ENCODE data around the gene DACT2. TPM values are rescaled to one million over a fixed set of nuclear protein-coding genes. Genes with fewer than 3 reads are reported as not detected.
"Not testable (repeated sequence)": the region's sequence is repeated elsewhere in the genome, so short reads cannot be mapped to it uniquely, and the experiment has no call there.

Gene DACT2
- total RNA-seq, 1 experiment from 2014 or later, result 26.6 TPM

DNA sequence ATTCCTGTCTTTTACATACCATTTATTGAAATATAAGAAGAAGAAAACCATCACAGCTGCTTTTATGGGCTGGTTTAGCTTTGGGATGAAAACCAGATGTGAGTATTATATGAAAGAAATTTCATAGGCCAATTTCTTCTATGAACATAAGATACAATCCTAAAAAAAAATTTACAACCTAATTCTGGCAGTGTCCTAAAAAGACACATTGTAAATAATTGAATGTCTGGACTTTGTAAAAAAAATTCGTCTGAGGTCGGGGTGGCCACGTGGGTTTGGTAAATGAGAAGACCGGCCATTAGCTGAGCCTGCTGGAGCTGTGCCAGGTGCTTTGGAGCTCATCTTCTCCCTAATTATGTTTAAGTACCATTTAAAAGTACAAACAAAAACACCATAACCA, 26.8 kb downstream of the DACT2 start:
- Histone ChIP-seq H3K4me3 (ENCODE audit: insufficient read depth, low read depth, low read length) (no peak overlapping the region), H3K27me3 (ENCODE audit: control insufficient read depth, insufficient read depth, low read length) (no peaks in the 10 kb centered on the region), H3K36me3 (replicated peaks; ENCODE audit: control insufficient read depth, insufficient read depth, low read length) (no peaks in the 10 kb centered on the region)
- no peak for DNase-seq

DNA sequence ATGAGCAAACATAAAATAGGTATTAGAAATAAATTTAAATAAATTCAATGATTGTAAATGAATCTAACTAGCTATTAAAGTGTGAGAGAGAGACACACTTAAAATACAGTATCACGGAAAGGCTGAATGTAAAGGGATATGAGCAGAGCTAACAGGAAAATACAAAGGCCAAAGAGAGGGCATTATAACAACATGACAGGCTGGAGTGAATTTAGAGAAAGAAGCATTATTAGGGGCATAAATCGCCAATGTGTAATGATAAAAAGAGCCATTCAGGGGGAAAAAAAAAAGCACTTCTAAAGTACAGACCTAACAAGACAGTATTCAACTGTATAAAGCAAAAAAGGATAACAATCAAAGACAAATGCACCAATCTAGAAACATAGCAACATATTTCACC, 28.1 kb downstream of the DACT2 start:
- H3K4me3 ChIP-seq (ENCODE audit: insufficient read depth, low read depth, low read length), result no peak overlapping the region
- H3K27me3 ChIP-seq (ENCODE audit: control insufficient read depth, insufficient read depth, low read length), result no peaks in the 10 kb centered on the region
- H3K36me3 ChIP-seq (replicated peaks; ENCODE audit: control insufficient read depth, insufficient read depth, low read length), result no peaks in the 10 kb centered on the region
- DNase-seq, result no peak

DNA sequence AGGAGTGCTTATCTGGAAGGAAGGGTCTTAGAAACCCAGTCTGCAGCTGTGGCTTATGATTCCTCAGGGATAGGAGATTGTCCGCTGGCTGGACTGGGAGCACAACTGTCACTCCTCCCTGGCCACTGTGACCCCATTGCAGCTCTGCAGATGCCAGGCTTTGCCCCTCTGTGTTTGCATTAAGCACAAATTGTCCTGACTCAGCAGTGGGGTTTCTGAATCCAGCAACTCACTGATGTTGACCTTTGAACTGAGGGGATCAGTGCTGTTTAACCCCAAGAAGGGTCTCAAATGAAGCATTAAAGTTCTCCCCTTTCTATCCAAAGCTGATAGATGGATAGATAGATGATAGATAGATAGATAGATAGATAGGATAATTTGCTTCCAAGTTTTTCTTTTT, 29.5 kb downstream of the DACT2 start:
- Histone ChIP-seq H3K4me3 (ENCODE audit: insufficient read depth, low read depth, low read length) (no peak overlapping the region), H3K36me3 (replicated peaks; ENCODE audit: control insufficient read depth, insufficient read depth, low read length) (no peaks in the 10 kb centered on the region), H3K27me3 (ENCODE audit: control insufficient read depth, insufficient read depth, low read length) (no peaks in the 10 kb centered on the region)
- no peak for DNase-seq

DNA sequence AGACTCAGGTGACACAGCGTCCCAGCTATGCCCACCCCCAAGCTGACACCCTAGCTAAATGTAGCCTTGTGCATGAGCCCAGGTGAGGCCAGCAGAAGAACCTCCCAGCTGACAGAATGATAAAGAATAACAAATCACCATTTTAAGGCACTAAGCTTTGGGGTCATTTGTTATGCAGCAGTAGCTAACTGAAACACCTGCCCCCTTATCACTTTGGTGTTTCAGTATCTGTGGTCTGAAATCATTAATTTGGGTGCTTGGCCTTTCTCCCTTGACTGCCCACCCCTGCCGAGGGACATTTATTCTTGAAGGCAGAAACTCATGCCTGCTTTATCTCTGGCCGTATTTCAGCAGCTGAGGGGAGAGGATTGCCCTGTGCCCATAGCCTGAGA, 30.0 kb downstream of the DACT2 start:
- DNase-seq, result no peak
- no peaks in the 10 kb centered on the region for H3K36me3 ChIP-seq (replicated peaks; ENCODE audit: control insufficient read depth, insufficient read depth, low read length)
- no peak overlapping the region for H3K4me3 ChIP-seq (ENCODE audit: insufficient read depth, low read depth, low read length)
- H3K27me3 ChIP-seq (ENCODE audit: control insufficient read depth, insufficient read depth, low read length), result no peaks in the 10 kb centered on the region

DNA sequence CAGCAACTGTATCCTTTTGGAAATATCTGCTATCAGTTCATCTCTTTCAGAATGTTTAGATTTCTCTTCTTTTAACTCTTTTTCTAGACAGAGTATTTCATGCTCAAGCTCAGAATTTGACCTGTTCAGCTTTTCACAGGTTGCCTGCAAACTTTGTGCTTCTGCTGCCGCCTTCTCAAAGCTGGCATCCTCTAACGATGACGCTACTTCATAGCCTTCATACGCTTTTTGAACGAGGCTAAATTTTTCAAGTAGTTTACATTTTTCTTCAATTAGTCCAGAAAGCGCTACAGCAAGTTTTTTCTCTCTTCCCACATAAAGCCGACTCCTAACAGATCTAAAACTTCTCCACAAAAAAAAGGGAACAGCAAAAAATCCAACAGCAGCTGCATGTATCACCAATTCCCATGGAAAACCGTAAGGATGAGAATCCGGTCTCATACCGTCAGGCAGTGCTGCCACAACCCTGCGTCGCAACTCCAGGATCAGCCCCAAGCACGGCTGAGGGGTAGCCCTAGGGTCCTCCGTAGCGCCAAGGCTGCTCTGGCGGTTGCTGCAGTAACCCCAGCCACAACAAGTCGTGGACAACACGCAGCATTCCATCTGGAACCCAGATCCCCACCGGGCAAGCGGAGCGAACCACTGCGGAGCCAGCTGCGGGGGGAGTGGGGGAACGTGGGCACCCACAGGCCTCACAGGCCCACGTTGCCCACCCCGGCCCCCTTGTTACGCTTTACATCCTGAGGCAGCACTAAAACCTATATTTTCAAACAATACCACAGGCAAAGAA, 30.6 kb downstream of the DACT2 start:
- Histone ChIP-seq H3K36me3 (replicated peaks; ENCODE audit: control insufficient read depth, insufficient read depth, low read length) (no peaks in the 10 kb centered on the region), H3K27me3 (ENCODE audit: control insufficient read depth, insufficient read depth, low read length) (no peaks in the 10 kb centered on the region), H3K4me3 (ENCODE audit: insufficient read depth, low read depth, low read length) (no peak overlapping the region)
- DNase-seq, result no peak

DNA sequence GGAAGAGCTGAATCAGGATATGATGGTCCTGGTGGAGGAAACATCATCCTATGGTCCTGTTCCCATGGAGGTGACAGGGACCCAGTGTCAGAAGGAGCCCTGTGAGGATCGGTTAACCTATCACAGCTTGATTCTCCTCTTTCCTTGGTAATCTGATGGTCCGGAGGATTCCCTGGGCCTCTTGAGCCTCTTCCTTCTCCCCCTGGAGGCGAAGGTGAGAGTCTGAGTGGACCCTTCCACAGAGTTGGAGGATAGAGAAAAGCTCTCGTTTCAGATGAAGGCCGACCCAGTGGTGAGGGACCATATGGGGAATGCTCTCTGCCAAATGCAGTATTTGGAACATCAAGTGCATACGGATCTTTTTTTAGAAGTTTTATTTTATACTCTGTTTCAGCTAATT, 32.1 kb downstream of the DACT2 start:
- H3K4me3 ChIP-seq (ENCODE audit: insufficient read depth, low read depth, low read length); DNase-seq; H3K36me3 ChIP-seq (replicated peaks; ENCODE audit: control insufficient read depth, insufficient read depth, low read length); H3K27me3 ChIP-seq (ENCODE audit: control insufficient read depth, insufficient read depth, low read length): not testable (repeated sequence)

DNA sequence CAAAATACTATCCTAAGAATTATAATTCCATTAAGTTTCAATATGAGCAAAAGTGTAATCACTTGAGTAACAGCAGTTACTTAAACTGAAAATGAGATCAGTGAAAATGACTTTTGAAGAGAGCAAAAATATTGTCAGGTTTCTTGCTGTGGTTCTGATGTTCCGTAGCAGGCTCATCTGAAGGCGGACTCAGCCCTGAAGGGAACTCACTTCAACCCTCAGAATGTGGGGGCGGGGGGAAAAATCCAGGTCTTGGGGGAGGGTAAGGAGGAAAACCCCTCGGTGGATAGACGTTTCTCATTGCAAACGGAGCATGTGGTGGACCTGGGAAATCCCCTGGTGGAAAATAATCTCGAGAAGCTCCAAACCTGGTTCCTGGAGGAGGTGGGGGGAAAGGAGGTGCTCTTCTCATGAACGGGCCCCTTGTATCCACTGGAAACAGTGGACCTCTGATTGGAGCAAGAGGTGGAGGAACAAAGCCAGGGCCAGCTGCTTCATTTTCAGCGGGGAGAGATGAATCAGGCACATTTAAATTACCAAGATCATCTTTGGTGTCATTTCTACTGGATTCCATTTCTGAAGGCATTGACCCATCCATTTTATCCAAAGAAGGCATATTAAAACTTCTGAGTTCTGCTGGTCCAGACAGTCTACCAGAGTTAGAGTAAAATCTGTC, 32.7 kb downstream of the DACT2 start:
- H3K27me3 ChIP-seq (ENCODE audit: control insufficient read depth, insufficient read depth, low read length); DNase-seq; H3K36me3 ChIP-seq (replicated peaks; ENCODE audit: control insufficient read depth, insufficient read depth, low read length); H3K4me3 ChIP-seq (ENCODE audit: insufficient read depth, low read depth, low read length): not testable (repeated sequence)

DNA sequence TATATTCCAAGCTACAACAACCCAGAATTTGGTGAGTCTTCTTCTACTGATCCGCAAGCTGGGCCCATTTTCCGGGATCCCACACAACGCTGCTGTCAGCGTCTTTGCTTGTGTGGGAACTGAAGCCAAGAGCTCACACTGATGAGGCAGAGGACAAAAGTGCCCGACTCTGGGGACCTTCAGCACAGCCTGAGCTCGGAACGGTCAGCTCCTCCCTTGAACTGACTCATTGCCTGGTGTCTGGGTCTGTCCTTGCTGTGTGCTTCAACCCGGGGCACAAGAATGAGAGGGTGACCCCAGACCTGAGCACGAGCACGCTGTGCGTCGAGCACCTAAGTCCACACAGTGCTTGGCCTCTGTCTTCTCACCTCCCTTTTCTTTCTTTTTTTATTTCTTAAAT, 33.5 kb downstream of the DACT2 start:
- DNase-seq, result no peak
- H3K4me3 ChIP-seq (ENCODE audit: insufficient read depth, low read depth, low read length), result no peak overlapping the region
- H3K27me3 ChIP-seq (ENCODE audit: control insufficient read depth, insufficient read depth, low read length), result no peaks in the 10 kb centered on the region
- H3K36me3 ChIP-seq (replicated peaks; ENCODE audit: control insufficient read depth, insufficient read depth, low read length), result no peaks in the 10 kb centered on the region

DNA sequence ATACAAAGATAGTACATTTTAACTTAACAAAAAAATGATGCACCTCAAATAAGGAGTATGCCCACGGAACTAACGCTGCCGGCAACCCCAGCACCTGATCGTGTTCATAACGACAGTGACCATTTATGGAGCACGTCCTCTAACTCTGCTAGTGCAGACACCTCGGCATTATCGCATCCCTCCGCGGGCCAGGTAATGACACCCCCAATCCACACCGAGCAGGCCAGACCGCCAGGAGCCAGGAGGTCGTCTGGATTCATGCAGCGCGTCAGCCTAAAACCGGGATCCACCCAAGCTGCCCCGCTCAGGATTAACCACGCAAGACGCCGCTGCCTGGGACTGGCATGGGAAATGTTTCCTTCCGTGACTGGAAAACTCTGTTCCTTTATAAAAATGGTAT, 34.1 kb downstream of the DACT2 start:
- no peaks in the 10 kb centered on the region for H3K36me3 ChIP-seq (replicated peaks; ENCODE audit: control insufficient read depth, insufficient read depth, low read length)
- H3K4me3 ChIP-seq (ENCODE audit: insufficient read depth, low read depth, low read length), result no peak overlapping the region
- DNase-seq, result no peak
- H3K27me3 ChIP-seq (ENCODE audit: control insufficient read depth, insufficient read depth, low read length), result no peaks in the 10 kb centered on the region

DNA sequence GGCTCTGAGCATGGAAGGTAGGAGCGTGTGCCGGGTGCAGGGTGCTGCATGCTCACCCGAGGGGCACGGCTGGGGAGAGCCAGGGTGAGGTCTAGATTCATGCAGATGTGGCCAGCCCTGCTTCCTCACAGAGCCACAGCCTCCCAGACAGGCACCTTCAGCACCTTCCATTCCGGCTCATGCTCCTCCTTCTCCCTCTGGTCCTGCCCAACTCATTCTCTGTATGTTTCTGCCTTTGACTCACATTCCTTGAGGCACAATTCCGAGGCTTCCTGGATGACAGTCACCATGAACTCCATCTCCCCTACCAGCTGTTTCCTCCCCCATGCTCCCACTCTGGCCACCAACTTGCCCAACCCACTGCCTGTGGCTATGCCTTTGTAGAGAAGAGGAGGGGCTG, 35.4 kb downstream of the DACT2 start:
- H3K4me3 ChIP-seq (ENCODE audit: insufficient read depth, low read depth, low read length), result no peak overlapping the region
- H3K36me3 ChIP-seq (replicated peaks; ENCODE audit: control insufficient read depth, insufficient read depth, low read length), result no peaks in the 10 kb centered on the region
- H3K27me3 ChIP-seq (ENCODE audit: control insufficient read depth, insufficient read depth, low read length), result no peaks in the 10 kb centered on the region
- DNase-seq, result no peak

DNA sequence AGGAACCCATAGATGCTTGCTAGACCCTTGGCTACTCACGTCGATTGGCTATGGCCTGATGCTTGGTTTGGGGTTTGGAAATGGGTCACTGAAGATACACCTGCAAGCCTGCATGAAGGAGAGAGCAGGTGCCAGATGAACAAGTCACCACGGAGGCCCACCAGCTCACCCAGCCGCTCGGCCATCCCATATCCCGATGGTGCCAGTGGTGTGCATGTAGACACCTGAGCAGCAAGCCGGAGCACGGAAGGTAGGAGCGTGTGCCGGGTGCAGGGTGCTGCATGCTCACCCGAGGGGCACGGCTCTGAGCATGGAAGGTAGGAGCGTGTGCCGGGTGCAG, 35.9 kb downstream of the DACT2 start:
- no peaks in the 10 kb centered on the region for H3K27me3 ChIP-seq (ENCODE audit: control insufficient read depth, insufficient read depth, low read length)
- no peak overlapping the region for H3K4me3 ChIP-seq (ENCODE audit: insufficient read depth, low read depth, low read length)
- DNase-seq, result no peak
- no peaks in the 10 kb centered on the region for H3K36me3 ChIP-seq (replicated peaks; ENCODE audit: control insufficient read depth, insufficient read depth, low read length)

DNA sequence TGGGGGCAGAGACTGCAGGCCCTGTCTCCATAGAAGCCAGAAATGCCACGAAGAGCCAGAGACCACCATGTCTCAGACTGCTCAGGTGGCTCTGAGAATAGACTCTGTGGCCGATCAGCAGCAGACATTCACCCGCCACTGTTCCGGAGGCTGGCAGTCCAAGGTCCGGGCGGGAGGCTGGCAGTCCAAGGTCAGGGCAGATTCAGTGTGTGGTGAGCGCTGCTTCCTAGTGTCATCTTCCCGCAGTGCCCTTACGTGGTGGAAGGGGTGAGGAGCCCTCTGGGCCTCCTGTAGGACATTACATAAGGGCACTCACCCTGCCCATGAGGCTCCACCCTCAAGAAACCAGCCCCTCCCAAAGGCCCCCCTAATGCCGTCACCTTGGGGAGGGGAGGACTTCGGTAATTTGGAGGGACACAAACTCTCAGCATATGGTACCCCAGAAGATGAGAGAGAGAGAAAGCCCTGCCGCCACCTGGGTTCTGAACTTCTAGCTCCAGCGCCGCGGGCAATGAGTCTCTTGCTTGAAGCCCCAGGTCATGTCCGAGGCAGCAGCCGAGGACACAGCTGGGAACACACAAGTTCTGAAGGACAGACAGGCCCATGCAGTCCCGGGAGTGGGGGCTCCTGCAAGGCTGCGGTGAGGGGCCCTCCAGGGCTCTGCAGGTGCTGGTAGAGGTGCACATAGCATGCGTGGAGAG, 36.4 kb downstream of the DACT2 start:
- Histone ChIP-seq H3K36me3 (replicated peaks; ENCODE audit: control insufficient read depth, insufficient read depth, low read length) (no peaks in the 10 kb centered on the region), H3K4me3 (ENCODE audit: insufficient read depth, low read depth, low read length) (no peak overlapping the region), H3K27me3 (ENCODE audit: control insufficient read depth, insufficient read depth, low read length) (no peaks in the 10 kb centered on the region)
- no peak for DNase-seq

DNA sequence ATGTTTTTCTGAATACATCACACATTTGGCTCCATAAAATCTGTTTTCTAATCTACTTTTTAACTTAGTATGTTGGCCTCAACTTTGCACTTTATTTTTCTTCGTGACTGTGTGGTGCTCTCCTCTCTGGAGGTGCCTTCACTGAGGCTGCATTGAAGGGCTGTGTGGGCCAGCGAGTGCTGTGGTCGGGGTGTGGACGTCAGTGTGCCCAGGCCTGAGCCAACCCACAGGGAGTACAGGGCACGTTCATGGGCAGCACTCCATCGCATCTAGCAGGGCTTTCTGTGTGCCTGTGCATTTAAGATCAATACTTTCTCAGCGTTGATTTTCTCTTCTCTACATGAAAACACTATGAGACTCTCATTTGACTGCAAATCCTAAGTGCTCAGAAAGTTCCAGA, 37.8 kb downstream of the DACT2 start:
- Histone ChIP-seq H3K27me3 (ENCODE audit: control insufficient read depth, insufficient read depth, low read length) (no peaks in the 10 kb centered on the region), H3K36me3 (replicated peaks; ENCODE audit: control insufficient read depth, insufficient read depth, low read length) (no peaks in the 10 kb centered on the region)
- no peak for DNase-seq

DNA sequence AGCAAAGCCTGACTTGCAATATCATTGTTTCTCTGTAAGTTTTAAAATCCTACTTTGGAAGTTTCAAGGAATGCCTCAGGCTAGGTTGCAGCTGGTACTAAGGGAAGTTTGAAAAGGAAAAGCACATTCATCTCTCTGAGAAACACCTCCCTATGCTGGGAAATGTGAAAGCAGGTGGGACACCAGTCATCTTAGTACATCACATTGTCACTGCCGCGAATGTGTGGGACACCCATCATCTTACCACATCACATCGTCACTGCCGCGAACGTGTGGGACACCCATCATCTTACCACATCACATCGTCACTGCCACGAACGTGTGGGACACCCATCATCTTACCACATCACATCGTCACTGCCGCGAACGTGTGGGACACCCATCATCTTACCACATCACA, 38.3 kb downstream of the DACT2 start:
- not testable (repeated sequence) for H3K27me3 ChIP-seq (ENCODE audit: control insufficient read depth, insufficient read depth, low read length); H3K4me3 ChIP-seq (ENCODE audit: insufficient read depth, low read depth, low read length); DNase-seq; H3K36me3 ChIP-seq (replicated peaks; ENCODE audit: control insufficient read depth, insufficient read depth, low read length)

More for the DNA sequence above, 37.8 kb downstream of the DACT2 start:
- H3K4me3 ChIP-seq (ENCODE audit: insufficient read depth, low read depth, low read length), result no peak overlapping the region

DNA sequence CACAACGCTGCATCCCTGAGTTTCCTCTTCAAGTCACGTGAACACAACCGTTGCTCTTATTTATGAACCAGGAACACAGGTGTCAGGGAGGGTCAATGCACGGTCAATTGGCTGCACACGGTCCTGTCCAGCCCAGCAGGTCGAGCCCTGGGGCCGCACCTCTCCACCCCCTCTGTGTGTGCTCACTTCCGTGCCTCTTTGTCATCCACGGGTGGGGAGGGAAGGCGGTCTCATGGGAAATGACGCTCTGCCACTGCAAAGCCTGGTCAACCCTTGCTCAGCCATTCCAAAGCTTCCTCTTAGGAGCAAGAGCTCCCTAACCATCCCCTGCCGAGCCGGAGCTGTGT, 38.7 kb downstream of the DACT2 start:
- Histone ChIP-seq H3K27me3 (ENCODE audit: control insufficient read depth, insufficient read depth, low read length) (no peaks in the 10 kb centered on the region), H3K4me3 (ENCODE audit: insufficient read depth, low read depth, low read length) (no peak overlapping the region), H3K36me3 (replicated peaks; ENCODE audit: control insufficient read depth, insufficient read depth, low read length) (no peaks in the 10 kb centered on the region)
- DNase-seq, result no peak
